Measurements from ENCODE around the gene NDUFA5.
A peak's percentile ranks its signal among the peaks of the same experiment; 100 is the strongest.

The NDUFA5 gene

GRCh38 chr7:123500878-123501489, 56.6 kb downstream of the NDUFA5 start:
- DNase-seq = no peak

DNA sequence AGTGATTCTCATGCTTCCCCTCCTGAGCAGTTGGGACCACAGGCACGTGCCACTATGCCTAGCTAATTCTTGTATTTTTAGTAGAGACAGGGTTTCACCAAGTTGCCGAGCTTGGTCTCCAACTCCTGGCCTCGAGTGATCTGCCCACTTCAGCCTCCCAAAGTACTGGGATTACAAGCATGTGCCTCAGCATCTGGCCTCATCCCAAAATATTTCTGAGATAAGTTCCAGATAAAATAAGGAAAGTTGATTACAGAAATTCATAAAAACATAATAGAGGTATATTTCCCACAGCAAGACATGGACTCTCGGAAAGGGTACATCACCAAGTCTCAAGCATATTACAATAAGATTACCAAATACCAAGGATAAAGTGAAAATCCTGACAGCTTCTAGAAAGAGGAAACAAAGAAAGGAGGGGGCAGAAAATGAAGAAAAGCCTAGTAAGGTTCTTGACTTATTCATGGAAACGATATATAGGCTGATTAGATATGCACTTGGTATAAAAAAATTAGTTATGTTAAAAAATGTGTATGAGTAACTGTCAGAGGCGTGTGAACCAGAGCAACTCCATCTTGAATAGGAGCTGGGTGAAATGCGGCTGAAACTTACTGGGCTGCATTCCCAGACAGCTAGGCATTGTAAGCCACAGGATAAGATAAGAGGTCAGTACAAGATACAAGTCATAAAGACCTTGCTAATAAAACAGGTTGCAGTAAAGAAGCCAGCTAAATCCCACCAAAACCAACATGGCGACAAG, 58.2 kb downstream of the NDUFA5 start:
- DNase-seq = no peak

- DNase-seq = no peak
Observed at GRCh38 chr7:123498601-123499000, 59.0 kb downstream of the NDUFA5 start.

- no peak for DNase-seq
Observed at GRCh38 chr7:123498031-123498430, 59.6 kb downstream of the NDUFA5 start.

- peak; percentile 28 for DNase-seq
Observed at GRCh38 chr7:123494193-123494796, 63.3 kb downstream of the NDUFA5 start.

DNA sequence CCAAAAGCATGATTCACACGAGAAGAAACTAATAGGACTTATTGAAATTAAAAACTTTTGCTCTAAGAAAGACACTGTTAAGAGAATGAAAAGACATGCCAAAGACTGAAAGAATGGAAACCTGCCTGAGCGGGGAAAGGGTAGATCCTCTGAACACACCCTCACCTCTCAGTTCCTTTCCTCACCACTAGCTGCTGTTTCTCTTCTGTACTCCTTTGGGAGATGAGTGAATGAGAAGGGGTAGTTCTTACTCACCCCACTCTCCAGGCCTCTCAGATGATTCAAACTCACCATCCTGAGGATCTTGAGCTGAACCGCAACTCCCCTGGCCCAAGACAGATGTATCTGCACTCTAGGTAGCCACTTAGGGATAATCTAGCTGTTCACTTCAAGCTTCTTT, 65.1 kb downstream of the NDUFA5 start:
- DNase-seq = no peak
